ENCODE results near the gene TMEM207.

The TMEM207 gene

GRCh38 chr3:190443257-190443656, 6.4 kb downstream of the TMEM207 start:
- no peak for DNase-seq

- DNase-seq = no peak
These were observed 7.5 kb downstream of the TMEM207 start for GRCh38 chr3:190442240-190442639.

- no peak for DNase-seq
These were observed 13.4 kb downstream of the TMEM207 start for GRCh38 chr3:190436331-190436730.

- DNase-seq = no peak
These were observed 14.1 kb downstream of the TMEM207 start for GRCh38 chr3:190435618-190436017.

- DNase-seq = no peak
These were observed 16.1 kb downstream of the TMEM207 start for GRCh38 chr3:190433626-190434025.

GRCh38 chr3:190432216-190432615, 17.5 kb downstream of the TMEM207 start:
- DNase-seq = no peak

GRCh38 chr3:190430906-190431305, 18.8 kb downstream of the TMEM207 start:
- DNase-seq = no peak

GRCh38 chr3:190429681-190430080, 20.0 kb downstream of the TMEM207 start:
- DNase-seq = no peak

GRCh38 chr3:190426806-190427507, 22.7 kb downstream of the TMEM207 start:
- DNase-seq = no peak

GRCh38 chr3:190425833-190426232, 23.9 kb downstream of the TMEM207 start:
- no peak for DNase-seq

GRCh38 chr3:190424478-190425439, 24.9 kb downstream of the TMEM207 start:
- DNase-seq = peak; percentile 33

GRCh38 chr3:190424108-190424477, 25.6 kb downstream of the TMEM207 start:
- no peak for DNase-seq

GRCh38 chr3:190414297-190414696, 35.4 kb downstream of the TMEM207 start:
- no peak for DNase-seq

- DNase-seq = no peak
These were observed 45.0 kb downstream of the TMEM207 start for GRCh38 chr3:190404715-190405114.

GRCh38 chr3:190401963-190402362, 47.7 kb downstream of the TMEM207 start:
- no peak for DNase-seq

- DNase-seq = no peak
These were observed 50.0 kb downstream of the TMEM207 start for GRCh38 chr3:190399677-190400076.

- DNase-seq = no peak
These were observed 51.8 kb downstream of the TMEM207 start for GRCh38 chr3:190397889-190398288.

- DNase-seq = no peak
These were observed 53.7 kb downstream of the TMEM207 start for GRCh38 chr3:190396001-190396400.

- no peak for DNase-seq
These were observed 61.0 kb downstream of the TMEM207 start for GRCh38 chr3:190388703-190389102.

- DNase-seq = no peak
These were observed 62.0 kb downstream of the TMEM207 start, which contains the start of gene CLDN16 for GRCh38 chr3:190387578-190388213. CLDN16 (plus strand) TSS chr3:190388163; CDS start chr3:190388330, 167 bp downstream.

GRCh38 chr3:190385731-190386688, 63.7 kb downstream of the TMEM207 start:
- no peak for DNase-seq

- DNase-seq = peak; percentile 4
These were observed 65.4 kb downstream of the TMEM207 start for GRCh38 chr3:190384309-190384756.
